HG03025 (cell line): ENCODE data around the gene CDH4.

Experiments used
- ATAC-seq: cut with Tn5 transposase; IDR thresholded peaks from one replicate; pipeline ENCODE4 v1.9.1; 2021; ENCODE audit warnings: mild to moderate bottlenecking, moderate library complexity; ENCODE audit not compliant: unreplicated experiment, low FRiP score

CDH4 gene

DNA sequence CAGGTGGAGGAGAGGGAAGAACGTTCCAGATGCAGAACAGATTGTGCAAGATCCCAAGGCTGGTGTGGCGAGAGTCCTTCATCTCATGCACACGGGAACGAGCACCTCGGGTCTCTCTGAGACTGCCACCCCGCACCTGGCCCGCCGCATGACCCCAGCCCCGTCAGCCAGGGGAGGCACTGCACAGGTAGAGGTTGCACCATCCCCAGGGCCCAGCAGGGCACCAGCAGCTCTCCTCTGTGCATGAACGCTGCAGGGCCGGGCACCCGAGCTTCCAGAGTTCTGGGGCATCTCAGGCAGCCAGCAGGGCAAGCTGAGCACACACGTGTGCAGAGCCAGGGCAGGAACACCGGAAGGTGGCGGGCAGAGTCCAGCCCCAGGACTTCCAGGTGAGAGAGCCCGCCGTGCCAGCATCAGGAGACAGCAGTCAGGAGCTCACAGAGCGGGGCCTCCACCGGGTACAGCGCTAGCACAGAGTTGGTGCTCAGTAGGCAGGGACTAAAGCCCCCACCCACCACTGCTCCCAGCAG is 620.4 kb downstream of the CDH4 start:
- ATAC-seq: no peak

DNA sequence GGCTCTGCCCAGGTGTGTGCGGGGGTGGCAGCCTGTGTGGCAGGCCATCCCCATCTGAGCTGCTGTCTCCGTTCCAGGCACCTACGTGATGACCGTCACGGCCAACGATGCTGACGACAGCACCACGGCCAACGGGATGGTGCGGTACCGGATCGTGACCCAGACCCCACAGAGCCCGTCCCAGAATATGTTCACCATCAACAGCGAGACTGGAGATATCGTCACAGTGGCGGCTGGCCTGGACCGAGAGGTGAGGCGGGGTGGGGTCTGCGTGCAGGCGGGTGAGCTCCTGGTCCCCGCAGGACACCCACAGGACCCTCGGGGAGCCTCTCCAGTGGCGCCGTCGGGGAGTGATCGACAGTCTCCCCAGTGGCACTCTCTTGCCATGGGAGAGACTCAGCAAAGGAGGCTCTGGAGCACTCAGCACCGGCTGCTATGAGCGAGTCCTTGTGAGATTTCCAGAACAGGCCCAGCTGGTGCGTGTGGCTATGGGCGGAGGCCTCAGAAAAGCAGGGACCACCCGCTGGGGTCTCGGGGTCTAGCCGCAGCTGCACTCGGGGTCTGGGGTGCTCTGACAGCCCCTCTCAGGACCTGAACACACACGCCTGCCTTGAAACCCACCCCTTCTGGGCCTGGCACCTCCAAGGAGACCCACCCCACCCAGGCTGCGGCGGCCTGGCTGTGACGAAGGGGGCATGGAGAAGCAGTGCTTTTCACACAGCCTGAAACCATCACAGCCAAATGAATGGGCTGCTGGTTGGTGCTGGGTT is 621.8 kb downstream of the CDH4 start:
- no peak for ATAC-seq

DNA sequence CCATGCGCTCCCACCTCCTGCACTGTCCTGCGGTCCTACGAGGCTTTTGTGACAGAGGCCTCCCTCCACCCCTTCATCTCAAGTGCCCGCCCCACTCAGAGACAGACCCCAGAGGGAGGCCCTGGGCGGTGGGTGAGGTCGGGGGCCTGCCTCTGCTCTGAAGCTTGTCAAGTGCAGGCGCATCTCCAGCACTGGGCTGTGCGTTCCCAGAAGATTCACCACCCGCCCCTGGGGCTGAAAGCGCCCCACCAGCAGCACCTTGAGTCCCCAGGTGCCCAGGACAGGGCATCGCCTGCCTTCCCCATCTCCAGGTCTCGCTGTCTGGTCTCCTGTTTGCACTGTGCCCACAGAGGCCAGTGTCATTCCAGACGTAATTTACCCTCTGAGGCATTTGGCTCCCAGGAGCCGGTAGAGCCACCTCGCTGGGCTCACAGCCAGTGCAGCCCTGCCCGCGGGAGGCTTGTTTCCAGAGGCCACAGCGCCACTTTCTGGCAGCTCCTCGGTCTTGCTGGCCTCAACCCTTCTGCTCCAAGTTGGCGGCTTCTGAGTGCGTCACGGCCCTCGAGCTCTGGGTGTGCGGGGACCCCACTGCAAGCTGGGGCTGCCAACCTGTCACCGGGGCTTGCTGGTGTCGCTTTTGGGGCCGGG is 622.5 kb downstream of the CDH4 start:
- ATAC-seq: no peak

DNA sequence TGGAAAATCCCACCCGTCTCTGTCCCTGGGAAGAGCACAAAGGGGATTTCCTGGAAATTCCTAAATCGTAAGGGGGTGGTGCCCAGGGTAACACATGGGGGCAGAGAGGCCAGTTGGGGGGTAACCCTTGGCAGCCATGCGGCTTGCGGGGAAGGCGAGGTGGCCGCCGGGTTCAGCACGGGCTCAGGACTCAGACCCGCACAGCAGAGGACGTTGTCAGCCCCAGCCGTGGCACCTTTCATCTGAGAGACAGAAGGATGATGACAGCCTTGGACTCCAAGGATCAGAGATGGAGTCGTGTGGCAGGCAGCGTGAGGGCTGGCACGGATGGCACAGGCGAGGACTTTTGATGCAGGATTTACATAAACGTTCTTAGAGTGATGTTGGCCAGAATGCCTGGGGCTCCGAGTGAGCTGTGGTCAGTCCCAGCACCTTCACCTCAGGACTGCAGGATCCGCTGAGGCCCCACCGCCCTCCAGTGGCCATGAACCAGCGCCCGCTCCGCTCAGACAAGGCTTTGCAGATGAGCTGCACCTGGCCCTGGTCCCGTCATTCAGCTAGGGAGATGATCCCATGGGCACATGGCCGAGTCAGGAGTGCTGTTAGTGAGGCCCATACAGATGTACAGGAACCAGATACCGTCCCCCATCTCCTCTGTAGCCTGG is 623.3 kb downstream of the CDH4 start:
- ATAC-seq: no peak

DNA sequence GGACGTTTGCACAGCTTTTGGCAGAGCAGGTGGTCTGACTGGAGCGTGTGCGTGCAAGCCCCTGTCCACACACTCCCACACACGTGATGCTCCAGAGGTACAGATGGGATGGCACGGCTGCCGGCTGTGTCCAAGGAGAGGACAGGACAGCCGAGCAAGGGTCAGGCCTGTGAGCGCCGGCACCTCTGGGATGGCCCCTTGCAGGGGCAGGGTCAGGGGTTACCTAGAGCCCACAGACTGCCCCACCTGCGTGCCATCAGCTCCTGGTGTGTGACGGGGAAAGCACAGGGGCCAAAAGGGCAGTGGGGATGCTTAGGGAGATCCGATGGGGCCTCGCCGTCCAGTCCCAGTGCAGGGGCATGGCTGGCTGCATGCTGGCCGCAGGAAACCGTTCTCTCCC is 623.9 kb downstream of the CDH4 start:
- ATAC-seq: no peak

DNA sequence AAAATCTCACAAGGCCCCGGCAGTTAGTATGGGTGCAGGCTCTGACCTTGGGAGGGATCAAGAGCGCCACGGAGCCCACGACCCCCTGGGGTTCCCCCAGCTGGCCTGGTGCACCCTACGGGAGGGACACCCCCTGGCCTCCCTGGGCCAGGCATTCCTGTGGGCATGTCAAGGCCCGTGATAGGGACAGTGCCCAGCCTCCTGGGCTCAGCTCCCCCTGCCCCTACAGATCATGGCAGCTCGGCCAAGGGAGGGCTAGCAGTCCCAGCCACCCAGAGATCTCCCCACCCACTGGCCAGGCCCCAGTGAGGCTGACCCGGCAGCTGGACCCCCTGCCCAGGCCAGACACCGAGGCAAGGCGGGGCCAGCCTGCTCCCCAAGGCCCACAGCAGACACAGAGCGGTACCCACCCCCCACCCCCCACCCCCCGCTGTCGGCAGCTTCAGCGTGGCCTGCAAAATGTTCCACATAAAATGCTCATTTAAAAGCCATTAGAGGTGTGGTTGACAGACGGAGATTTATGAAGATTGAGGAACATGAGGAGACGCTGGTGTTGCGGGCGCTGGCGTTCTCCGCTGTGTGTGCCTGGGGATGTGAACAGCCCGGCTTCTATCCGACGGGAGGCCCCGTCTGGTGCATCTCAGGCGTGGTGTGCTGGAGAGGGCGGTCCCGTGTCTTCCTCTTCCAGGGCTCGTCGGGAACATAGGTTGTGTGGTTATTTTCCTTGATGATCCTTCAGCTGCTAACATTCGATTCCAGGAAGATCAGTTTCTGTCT is 625.1 kb downstream of the CDH4 start:
- no peak for ATAC-seq

DNA sequence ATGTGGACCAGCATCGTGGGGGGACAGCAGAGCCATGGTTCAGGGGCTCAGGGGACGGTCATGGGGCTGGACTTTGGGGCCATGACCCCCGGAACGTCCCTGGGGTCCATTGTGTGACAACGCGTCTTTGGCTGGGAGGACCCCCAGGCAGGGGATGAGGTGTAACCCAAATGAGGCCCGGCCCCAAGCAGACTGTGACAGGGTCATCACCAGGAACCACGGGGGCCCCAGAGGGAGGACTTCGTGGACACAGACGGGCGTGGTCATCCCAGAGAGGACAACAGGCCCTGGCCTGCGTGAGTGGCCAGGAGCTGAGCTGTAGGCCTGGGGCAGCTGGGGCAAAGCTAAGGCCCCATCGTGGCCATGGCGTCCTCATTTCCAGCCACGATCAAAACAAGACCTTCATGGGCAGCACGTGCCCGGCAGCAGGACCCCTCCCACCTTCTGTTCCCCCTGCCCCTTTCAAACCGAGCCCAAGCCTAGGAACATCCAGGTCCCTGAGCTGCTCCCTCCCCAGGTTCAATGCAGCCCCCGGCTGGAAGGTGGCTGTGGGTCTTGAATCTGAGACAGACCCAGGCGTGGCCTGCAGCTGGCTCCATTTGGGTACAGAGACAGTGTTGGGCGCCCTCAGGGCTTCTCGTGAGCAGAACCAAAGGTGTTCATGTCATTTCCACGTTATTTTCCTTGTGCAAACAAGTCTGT is 625.9 kb downstream of the CDH4 start:
- no peak for ATAC-seq

DNA sequence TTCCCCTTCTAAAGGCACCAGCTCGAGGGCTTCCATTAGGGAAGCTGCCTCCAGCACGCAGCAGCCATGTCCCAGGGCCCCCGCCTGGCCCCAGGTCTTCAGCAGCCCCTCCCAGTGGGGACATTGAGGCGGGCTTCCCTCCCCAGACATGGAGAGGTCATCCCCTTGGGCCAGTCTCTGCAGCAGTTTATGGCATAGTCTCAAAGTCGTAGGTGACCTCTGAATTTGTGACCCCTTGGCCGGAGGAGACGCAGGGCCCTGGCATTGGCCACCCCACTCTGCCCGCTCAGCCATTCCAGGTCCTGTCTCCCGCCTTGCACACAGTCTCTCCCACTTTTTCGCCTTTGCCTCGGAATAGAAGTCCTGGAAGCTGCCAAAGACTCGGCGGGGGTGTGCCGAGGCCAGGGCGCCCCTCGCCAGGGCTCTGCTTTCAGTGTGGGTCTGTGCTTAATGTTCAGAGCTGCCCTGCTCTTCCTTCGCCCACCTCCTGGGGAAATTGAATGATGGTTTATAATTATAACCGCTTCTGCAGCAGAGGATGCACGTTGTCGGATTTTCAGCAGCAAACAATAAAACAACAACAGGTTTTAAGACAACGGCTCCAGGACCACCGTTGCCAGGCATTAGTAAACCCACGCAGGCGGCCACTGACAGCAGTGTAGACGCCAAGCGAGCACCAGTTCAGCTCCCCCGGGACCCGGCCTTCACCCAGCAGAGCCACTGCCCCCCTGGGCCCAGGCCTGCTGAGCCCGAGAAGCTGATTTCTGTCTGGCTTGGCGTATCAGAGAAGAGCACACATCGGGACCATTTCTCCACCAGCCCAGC is 626.6 kb downstream of the CDH4 start:
- no peak for ATAC-seq

DNA sequence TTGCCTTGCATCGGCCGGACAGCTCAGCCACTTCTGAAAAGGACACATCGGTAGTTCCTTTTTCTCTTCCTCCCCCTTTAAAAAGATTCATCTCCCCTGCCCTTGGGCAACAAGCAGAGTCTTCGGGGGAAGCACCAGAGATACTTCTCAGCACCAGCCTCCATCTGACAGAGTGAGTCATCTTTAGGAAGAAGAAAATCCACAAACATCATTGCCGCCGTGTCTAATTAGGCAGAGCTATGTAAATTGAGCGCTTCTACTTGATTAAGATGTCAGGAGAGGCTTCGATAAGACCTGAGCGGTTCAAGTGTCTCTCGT is 627.2 kb downstream of the CDH4 start:
- no peak for ATAC-seq

DNA sequence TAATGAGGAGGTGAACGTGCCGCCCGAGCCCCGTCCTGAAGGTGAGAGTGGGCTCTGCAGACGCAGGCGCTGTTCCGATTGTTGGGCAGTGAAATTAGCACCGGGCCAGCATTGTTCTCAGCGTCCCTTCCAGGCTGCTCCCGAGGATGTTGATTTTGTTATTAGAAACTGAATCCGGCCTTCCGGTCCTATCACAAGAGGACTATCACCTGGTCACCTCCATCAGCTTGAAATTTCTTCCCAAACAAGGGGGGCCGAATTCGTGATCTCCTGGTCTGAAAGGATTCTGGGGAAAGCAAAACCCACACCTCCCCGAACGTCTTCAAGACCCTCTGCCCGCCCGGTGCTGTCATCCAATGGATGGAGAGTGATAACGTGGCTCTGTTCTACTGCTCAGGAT is 627.6 kb downstream of the CDH4 start:
- no peak for ATAC-seq

DNA sequence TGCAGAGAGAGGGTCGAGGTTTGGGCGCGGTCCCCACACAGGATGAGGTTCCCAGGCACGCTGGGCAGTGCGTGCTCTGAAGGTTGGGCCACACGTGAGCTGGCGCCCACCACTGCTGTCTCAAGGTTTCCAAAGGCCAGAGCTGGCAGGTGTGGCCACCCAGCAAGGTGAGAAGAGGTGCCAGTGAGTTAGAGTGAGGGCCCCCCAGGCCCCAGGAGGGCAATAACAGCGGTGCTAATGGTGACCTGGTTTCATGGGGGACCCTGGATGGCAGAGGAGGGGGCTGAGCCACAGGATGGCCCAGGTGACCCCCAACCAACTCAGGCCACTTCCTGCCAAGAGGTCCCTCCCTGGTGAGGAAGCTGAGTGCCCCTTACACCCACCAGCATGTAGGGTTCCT is 628.6 kb downstream of the CDH4 start:
- no peak for ATAC-seq

DNA sequence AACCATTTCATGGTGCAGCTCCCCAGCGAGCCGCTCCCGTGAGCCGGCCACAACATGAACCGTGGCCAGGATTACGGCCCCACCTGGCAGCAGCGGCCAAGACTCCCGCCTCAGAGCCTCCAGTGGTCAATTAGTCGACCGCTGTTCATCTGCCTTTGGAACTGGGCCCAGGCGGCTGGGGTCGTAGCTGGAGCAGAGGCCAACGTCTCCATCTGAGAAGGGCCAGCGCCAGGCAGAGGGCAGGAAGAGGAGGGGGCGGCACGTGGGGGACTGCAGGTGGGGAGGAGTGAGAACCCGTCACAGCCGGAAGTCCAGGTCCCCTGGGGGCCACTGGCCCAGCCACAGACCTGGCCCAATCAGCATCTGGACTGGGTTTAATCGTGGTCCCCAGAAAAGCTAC is 629.4 kb downstream of the CDH4 start:
- ATAC-seq: no peak

DNA sequence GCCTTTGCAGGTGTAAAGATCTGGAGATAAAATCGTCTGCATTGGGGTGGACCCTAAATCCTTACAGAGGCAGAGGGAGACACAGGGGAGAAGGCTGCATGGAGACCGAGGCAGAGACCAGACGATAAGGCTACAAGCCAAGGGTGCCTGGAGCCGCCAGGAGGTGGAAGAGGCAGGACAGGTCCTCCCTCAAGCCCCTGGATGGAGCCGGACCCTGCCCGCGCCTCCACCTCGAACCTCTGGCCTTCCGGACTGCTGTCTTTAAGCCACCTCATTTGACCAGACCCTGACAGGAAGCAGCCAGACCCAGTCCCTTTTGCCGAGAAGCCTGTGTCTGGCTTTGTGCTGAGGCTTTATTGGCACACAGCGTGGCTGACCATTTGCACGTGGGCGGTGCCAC is 629.8 kb downstream of the CDH4 start:
- no peak for ATAC-seq

DNA sequence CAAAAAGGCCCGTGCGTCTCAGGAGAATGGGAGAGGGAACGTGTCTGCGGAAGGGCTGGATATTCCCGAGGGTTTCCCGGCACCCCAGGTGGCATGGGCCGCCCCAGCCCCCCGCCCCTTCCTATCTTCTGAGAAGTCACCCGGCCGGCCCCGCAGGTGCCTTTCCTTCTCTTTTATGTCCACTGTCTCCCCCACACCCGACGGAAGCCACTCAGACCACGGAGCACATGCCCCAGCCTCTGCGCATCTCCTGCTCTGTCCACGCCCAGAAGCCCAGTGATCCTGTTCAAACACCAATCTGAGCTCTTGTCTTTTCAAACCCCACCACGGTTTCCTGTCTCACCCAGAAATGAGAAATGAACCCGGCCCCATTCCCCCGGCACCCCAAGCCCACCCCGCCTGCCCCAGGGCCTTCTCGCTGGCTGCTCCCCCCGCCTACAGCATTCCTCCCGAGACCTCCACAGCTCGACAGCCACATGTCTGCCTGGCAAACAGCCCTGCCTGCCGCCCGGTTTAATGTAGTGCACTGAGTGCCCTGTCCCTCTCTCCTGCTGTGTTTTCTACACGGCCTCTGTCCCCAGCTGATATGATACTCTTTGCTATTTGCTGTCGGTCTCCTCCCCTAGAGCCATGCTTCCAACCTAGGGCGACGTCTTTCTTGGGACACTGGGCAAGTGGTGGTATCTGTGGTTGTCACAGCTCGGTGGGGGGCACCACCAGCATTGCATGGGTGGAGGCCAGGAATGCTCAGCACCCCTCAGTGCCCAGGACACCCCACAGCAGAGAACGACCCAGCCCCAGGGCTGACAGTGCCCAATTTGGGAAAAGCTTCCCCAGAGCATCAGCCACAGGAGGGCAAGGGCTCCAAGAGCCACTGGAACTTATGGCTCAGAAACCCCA is 630.9 kb downstream of the CDH4 start:
- ATAC-seq: no peak

DNA sequence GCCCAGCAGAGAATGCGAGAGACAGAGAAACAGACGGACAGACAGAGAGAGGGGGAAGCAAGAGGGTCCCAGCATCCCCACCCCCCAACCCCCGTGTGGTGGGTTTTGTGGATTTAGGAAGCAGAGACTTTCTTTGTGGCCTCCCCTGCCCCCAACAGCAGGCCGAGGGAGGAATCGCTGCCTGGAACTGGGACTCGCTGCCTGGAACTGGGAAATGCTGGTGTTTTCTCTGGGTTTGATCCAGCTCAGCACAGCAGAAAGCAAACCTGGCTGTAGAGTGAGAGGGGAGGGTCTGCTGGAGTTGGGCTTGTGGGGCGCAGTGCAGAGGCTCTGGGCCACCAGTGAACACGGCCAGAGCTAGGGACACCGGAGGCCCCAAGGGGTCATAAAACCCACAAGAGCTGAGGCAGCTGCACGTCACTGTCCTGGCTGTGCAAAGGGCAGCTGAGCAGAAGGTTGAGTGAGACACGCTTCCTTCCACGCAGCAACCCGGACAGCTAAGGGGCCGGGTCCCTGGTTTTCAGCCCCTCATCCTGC is 631.9 kb downstream of the CDH4 start:
- ATAC-seq: no peak

DNA sequence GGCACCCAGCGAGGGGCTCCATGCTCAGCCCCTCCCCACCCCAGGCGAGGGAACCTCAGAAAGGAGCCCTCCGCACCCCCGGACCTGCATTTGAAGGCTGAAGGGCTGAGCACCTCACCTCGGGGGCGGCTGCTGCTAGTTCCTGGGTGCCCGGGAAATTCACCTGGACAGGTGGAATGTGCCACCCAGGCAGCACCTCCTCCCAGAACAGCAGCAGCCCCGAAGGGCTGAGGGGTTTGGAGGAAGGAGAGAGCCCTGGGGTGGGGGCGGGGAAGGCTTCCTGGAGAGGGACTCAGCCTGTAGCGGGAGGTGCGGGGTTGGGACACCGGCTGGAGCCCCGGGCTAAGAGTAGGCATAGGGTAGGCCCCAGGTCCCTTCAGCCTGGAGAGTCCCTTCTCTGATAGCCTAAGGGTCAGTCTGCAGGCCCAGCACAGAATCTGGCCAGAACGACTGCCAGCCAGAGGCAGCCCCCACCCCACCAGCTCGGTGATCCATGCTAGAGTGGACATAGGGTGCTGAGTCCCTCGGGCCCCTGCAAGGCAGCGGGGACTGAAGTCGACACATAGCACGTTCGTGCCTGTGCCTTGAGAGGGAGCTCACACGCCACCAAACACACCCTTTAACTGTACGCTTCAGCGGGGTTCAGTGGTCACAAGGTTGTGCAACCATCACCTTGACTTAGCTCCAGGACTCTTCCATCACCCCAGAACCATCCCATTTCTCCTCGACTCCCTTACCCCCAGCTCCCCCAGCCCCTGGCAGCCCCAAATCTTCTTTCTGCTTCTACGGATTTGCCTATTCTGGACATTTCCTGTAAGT is 632.7 kb downstream of the CDH4 start:
- no peak for ATAC-seq
